Skeletal muscle cell (primary cell): Measurements from ENCODE around the gene LANCL3.
"Not testable (repeated sequence)": the region's sequence is repeated elsewhere in the genome, so short reads cannot be mapped to it uniquely, and the experiment has no call there.

ENCODE experiments used
- DNase-seq: peaks from one replicate; pipeline ENCODE4 v3.0.0-alpha.2; 2010; ENCODE audit warnings: low read depth
- H3K4me3 ChIP-seq: 2 replicates; pipeline ENCODE4 v1.5.1; 2011; ENCODE audit warnings: low read depth, mild to moderate bottlenecking, control low read depth, low read length, moderate library complexity

LANCL3 gene

GRCh38 chrX:37571426-37572107 is at the start of gene LANCL3:
TSS of gene LANCL3 (plus strand) at chrX:37571661. CDS start at chrX:37571871, 210 bp downstream.
- DNase-seq, result not testable (repeated sequence)
- peak within 1 kb of the TSS; percentile 7 for H3K4me3 ChIP-seq

GRCh38 chrX:37523673-37524072 is 47.8 kb upstream of the LANCL3 start:
- DNase-seq, result not testable (repeated sequence)

GRCh38 chrX:37541991-37542390 is 29.5 kb upstream of the LANCL3 start:
- no peak overlapping the region for H3K4me3 ChIP-seq
- no peak for DNase-seq

More at GRCh38 chrX:37523673-37524072, 47.8 kb upstream of the LANCL3 start:
- H3K4me3 ChIP-seq, result not testable (repeated sequence)

GRCh38 chrX:37542791-37543190 is 28.7 kb upstream of the LANCL3 start:
- H3K4me3 ChIP-seq, result no peak overlapping the region
- no peak for DNase-seq

- DNase-seq, result no peak
- H3K4me3 ChIP-seq, result no peak overlapping the region
Observed at GRCh38 chrX:37543324-37543723, 28.1 kb upstream of the LANCL3 start.

- DNase-seq, H3K4me3 ChIP-seq: not testable (repeated sequence)
Observed at GRCh38 chrX:37544531-37544930, 26.9 kb upstream of the LANCL3 start.

GRCh38 chrX:37545066-37545465 is 26.4 kb upstream of the LANCL3 start:
- DNase-seq, result no peak
- H3K4me3 ChIP-seq, result no peak overlapping the region

- not testable (repeated sequence) for DNase-seq, H3K4me3 ChIP-seq
Observed at GRCh38 chrX:37549619-37550018, 21.8 kb upstream of the LANCL3 start.

- no peak for DNase-seq
Observed at GRCh38 chrX:37553476-37553875, 18.0 kb upstream of the LANCL3 start.

GRCh38 chrX:37565254-37565653 is 6.2 kb upstream of the LANCL3 start:
- not testable (repeated sequence) for H3K4me3 ChIP-seq, DNase-seq

More at GRCh38 chrX:37553476-37553875, 18.0 kb upstream of the LANCL3 start:
- no peak overlapping the region for H3K4me3 ChIP-seq

GRCh38 chrX:37570349-37570748 is 1.1 kb upstream of the LANCL3 start:
- not testable (repeated sequence) for DNase-seq, H3K4me3 ChIP-seq

GRCh38 chrX:37572108-37572587 is 687 bp downstream of the LANCL3 start:
- H3K4me3 ChIP-seq, result peak overlapping the region; percentile 7
- DNase-seq, result not testable (repeated sequence)

- not testable (repeated sequence) for H3K4me3 ChIP-seq, DNase-seq
Observed at GRCh38 chrX:37573121-37573520, 1.7 kb downstream of the LANCL3 start.

GRCh38 chrX:37578045-37578444 is 6.6 kb downstream of the LANCL3 start:
- H3K4me3 ChIP-seq, result no peak overlapping the region
- DNase-seq, result no peak

GRCh38 chrX:37580080-37580479 is 8.6 kb downstream of the LANCL3 start:
- H3K4me3 ChIP-seq, result no peak overlapping the region
- DNase-seq, result no peak

GRCh38 chrX:37587337-37587736 is 15.9 kb downstream of the LANCL3 start:
- DNase-seq, H3K4me3 ChIP-seq: not testable (repeated sequence)

GRCh38 chrX:37590047-37590446 is 18.6 kb downstream of the LANCL3 start:
- no peak for DNase-seq
- H3K4me3 ChIP-seq, result no peak overlapping the region

- no peak overlapping the region for H3K4me3 ChIP-seq
- no peak for DNase-seq
Observed at GRCh38 chrX:37594755-37595382, 23.4 kb downstream of the LANCL3 start.

GRCh38 chrX:37599729-37600128 is 28.3 kb downstream of the LANCL3 start:
- no peak for DNase-seq
- H3K4me3 ChIP-seq, result no peak overlapping the region

- no peak for DNase-seq
- no peak overlapping the region for H3K4me3 ChIP-seq
Observed at GRCh38 chrX:37603938-37604409, 32.5 kb downstream of the LANCL3 start.

GRCh38 chrX:37607243-37607642 is 35.8 kb downstream of the LANCL3 start:
- no peak for DNase-seq
- no peak overlapping the region for H3K4me3 ChIP-seq
